Small intestine (tissue), 16 donors: Measurements from ENCODE around the gene SDF2. TPM values are rescaled to one million over a fixed set of nuclear protein-coding genes. Genes with fewer than 3 reads are reported as not detected.

Experiments
- DNase-seq, 2 donors: peaks; one replicate each; pipeline versions ENCODE4 v3.0.0 to v3.0.0-alpha.2; 2013
- FAIRE-seq: peaks from 2 replicates; lab custom pipeline; 2012; peaks lifted over from hg19 to GRCh38; lab: Jason Lieb, UNC
- H3K27ac ChIP-seq, 3 donors: one replicate each; pipeline ENCODE4 v1.5.1; 2013; ENCODE audit warnings: low read length in 2 of 3, mild to moderate bottlenecking in 2 of 3, control low read depth in 1 of 3, inconsistent platforms in 1 of 3, low read depth in 1 of 3, moderate library complexity in 1 of 3
- H3K27me3 ChIP-seq, 3 donors: one replicate each; pipeline ENCODE4 v1.6.1; 2013; ENCODE audit warnings: low read length in 3 of 3, inconsistent platforms in 1 of 3; ENCODE audit not compliant: control insufficient read depth in 3 of 3, insufficient read depth in 3 of 3
- H3K36me3 ChIP-seq, 3 donors: one replicate each; pipeline ENCODE4 v1.6.1; 2013; ENCODE audit warnings: low read length in 3 of 3, inconsistent platforms in 1 of 3, low read depth in 1 of 3, mild to moderate bottlenecking in 1 of 3, moderate library complexity in 1 of 3; ENCODE audit not compliant: control insufficient read depth in 3 of 3, insufficient read depth in 2 of 3
- H3K4me1 ChIP-seq, 3 donors: one replicate each; pipeline ENCODE4 v1.6.1; 2013; ENCODE audit warnings: low read length in 2 of 3, inconsistent platforms in 1 of 3, low read depth in 1 of 3, mild to moderate bottlenecking in 1 of 3, moderate library complexity in 1 of 3; ENCODE audit not compliant: control insufficient read depth in 3 of 3, insufficient read depth in 2 of 3
- H3K4me3 ChIP-seq, 3 donors: one replicate each; pipeline ENCODE4 v1.5.1; 2013; ENCODE audit warnings: low read length in 3 of 3, control low read depth in 1 of 3, inconsistent platforms in 1 of 3, low read depth in 1 of 3, mild to moderate bottlenecking in 1 of 3, moderate library complexity in 1 of 3
- H3K9me3 ChIP-seq, 2 donors: one replicate each; pipeline ENCODE4 v1.6.1; 2013; ENCODE audit warnings: low read depth in 1 of 2, low read length in 1 of 2; ENCODE audit not compliant: control insufficient read depth in 2 of 2, insufficient read depth in 1 of 2
- WGBS, 3 donors: extraction: QIAGEN DNeasy Blood & Tissue Kit; methylation state at CpG; one replicate each; pipeline ENCODE4 v1.1.7; 2013; 5-methylcytosine and 5-hydroxymethylcytosine counted together
- long read RNA-seq, 10 donors: transcript quantifications; one replicate each; lab custom pipeline, GENCODE V29; 2026
- polyA plus RNA-seq, 4 donors: library from polyadenylated mRNA; stranded (reverse) in 3 of 4; unstranded in 1 of 4; fragments of 200-250 nt in 3 of 4; fragments of 120-200 nt in 1 of 4; gene quantifications; one replicate each; pipeline versions ENCODE4 v1.2.1 to v1.2.3, GENCODE V29; 2013
- donor health status: healthy with polysubstance abuse.
- donor health status: control.
- donor health status: control.
- donor health status: Bipolar disorder and iron deficiency.
- donor health status: healthy.

The SDF2 gene, protein sequence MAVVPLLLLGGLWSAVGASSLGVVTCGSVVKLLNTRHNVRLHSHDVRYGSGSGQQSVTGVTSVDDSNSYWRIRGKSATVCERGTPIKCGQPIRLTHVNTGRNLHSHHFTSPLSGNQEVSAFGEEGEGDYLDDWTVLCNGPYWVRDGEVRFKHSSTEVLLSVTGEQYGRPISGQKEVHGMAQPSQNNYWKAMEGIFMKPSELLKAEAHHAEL
- 10 to 100 TPM; 45.4 to 61.8 (median 49.6) TPM for polyA plus RNA-seq
- long read RNA-seq, donor 1 = 0 reads
- long read RNA-seq, donor 2, transcript SDF2-210 (3 exons, 1,025 nt) = minor isoform, 5 of 21 reads
- long read RNA-seq, donor 2, transcript SDF2-201 (3 exons, 1,568 nt) = major isoform, 15 of 21 reads
- long read RNA-seq, donor 2, partial matches to known transcripts = 0 of 21 reads
- long read RNA-seq, donor 2, other reads (novel, unspliced or antisense) = 0 of 21 reads
- long read RNA-seq, donor 3, transcript SDF2-201 (3 exons, 1,568 nt) = major isoform, 23 of 96 reads
- long read RNA-seq, donor 3, partial matches to known transcripts = 71 of 96 reads
- long read RNA-seq, donor 3, other reads (novel, unspliced or antisense) = 0 of 96 reads
- long read RNA-seq, donor 4, partial matches to known transcripts = 0 of 2 reads
- long read RNA-seq, donor 4, other reads (novel, unspliced or antisense) = 0 of 2 reads
- long read RNA-seq, donor 5, transcript SDF2-201 (3 exons, 1,568 nt) = major isoform, 8 of 11 reads
- long read RNA-seq, donor 5, partial matches to known transcripts = 0 of 11 reads
- long read RNA-seq, donor 5, other reads (novel, unspliced or antisense) = 0 of 11 reads
- long read RNA-seq, donor 6, transcript SDF2-201 (3 exons, 1,568 nt) = major isoform, 24 of 34 reads
- long read RNA-seq, donor 6, partial matches to known transcripts = 0 of 34 reads
- long read RNA-seq, donor 6, other reads (novel, unspliced or antisense) = 0 of 34 reads
- long read RNA-seq, donor 7, transcript SDF2-210 (3 exons, 1,025 nt) = minor isoform, 7 of 39 reads
- long read RNA-seq, donor 7, transcript SDF2-201 (3 exons, 1,568 nt) = major isoform, 28 of 39 reads
- long read RNA-seq, donor 7, partial matches to known transcripts = 0 of 39 reads
- long read RNA-seq, donor 7, other reads (novel, unspliced or antisense) = 0 of 39 reads
- long read RNA-seq, donor 8, partial matches to known transcripts = 0 of 4 reads
- long read RNA-seq, donor 8, other reads (novel, unspliced or antisense) = 0 of 4 reads
- long read RNA-seq, donor 9, transcript SDF2-201 (3 exons, 1,568 nt) = major isoform, 6 of 9 reads
- long read RNA-seq, donor 9, partial matches to known transcripts = 0 of 9 reads
- long read RNA-seq, donor 9, other reads (novel, unspliced or antisense) = 0 of 9 reads
- long read RNA-seq, donor 10, transcript SDF2-210 (3 exons, 1,025 nt) = minor isoform, 6 of 35 reads
- long read RNA-seq, donor 10, transcript SDF2-201 (3 exons, 1,568 nt) = major isoform, 25 of 35 reads
- long read RNA-seq, donor 10, partial matches to known transcripts = 0 of 35 reads
- long read RNA-seq, donor 10, other reads (novel, unspliced or antisense) = 0 of 35 reads

DNA sequence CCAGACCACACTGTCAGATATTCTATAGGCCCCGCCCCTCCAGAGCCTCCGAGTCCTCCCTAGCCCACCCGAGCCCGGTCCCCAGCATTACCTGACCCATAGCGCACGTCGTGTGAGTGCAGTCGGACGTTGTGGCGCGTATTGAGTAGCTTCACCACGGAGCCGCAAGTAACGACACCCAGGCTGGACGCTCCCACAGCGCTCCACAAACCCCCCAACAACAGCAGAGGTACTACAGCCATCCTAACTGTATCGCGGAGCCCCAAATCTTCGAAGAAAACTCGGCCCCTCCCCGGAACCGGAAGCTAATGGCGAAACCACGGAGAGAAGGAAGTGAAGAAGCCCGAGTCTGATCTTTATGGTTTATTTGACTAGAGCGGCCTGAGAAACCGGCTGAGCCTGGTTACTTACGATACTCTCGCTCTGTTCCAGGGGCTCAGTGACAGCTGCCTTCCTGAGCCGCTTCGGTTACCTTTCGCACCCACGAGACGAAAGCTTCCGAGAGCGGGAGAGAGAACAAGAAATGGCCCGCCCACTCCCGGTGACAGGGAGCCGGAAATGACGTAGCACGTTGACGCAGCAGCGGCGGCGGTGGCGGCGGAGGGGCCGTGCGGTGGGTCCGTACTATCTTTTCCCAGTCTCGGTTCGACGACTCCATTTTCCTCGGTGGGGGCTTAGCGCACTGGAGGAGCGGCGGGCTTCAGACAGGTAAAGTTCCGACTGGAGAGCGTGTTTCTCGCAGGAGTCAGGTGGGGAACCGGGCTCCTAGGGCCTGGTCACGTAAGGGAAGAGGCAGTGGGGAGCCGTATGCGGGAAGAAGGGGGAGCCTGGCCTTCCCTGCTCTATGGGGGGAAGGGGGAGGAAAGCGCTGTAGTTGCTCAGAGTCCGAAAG is at the start of gene SDF2, which contains the start of gene SUPT6H:
TSS of gene SDF2 (minus strand) at position 272 of the 892 bp plus-strand sequence. CDS start at position 242, 30 bp downstream.
TSS of gene SUPT6H (plus strand) at position 571 of the 892 bp plus-strand sequence. CDS start 11,197 bp downstream, outside the sequence.
- H3K36me3 ChIP-seq = peaks cover 2 to 37% (median 4%) of the 10 kb centered on the region in 3 donors
- WGBS, 3 donors = 0% methylated on average over 66 of the region's 66 CpGs
- peaks cover 0 to 9% of the 10 kb centered on the region in 2 donors for H3K9me3 ChIP-seq
- H3K27me3 ChIP-seq = no peaks in the 10 kb centered on the region
- peak within 1 kb of the TSS; percentile 76 to 99 (median 94) for H3K4me3 ChIP-seq
- no peak for FAIRE-seq
- DNase-seq = peak; percentile 88 to 98
- H3K27ac ChIP-seq = peak within 1 kb of the TSS; percentile 90 to 99 (median 96)
- peaks cover 4 to 13% (median 10%) of the 10 kb centered on the region in 3 donors for H3K4me1 ChIP-seq

DNA sequence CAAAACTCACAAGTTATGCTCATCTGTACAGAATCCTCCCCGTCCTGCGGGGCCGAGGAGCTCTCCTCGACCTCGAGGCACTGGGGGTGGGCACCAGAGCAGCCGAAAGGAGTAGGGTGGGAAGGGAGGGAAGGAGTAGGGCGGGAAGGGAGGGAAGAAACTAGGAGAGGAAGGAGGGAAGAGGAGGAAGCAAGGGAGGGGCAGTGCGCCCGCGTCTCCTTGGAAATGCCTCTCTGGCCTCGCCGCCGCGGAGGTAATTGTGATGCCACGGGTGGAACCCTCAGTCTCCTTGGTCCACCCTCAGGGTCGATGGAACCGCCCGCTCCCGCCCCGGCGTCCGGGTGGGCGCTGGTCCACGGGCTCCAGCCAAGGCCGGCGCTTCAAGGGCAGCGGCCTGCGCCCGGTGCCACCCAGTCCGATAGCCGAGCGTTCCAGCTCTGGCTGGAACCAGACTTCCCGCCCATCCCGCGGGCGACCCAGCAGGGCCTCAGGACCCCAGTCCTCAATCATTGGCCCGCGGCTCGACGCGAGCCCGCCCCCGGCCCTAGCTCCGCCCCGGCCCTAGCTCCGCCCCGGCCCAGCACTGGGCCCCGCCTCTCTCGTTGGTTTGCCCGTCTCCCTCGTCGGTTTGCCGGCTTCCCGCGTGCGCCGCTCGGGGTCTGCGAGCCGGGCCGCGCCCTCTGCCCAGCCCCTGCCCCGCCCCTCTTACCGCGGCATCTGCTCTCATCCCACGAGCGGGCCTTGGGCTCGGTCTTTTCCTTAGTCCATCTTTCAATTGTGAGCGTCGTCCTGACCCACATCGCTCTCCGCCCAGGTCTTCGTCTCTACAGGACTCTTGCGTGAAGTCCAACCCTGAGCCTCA is 49.4 kb upstream of the SDF2 start:
- peaks cover 0 to 19% (median 2%) of the 10 kb centered on the region in 3 donors for H3K4me1 ChIP-seq
- FAIRE-seq = no peak
- peak; percentile 87 to 95 for DNase-seq
- H3K36me3 ChIP-seq = peaks cover 0 to 37% (median 0%) of the 10 kb centered on the region in 3 donors
- no peaks in the 10 kb centered on the region for H3K27me3 ChIP-seq
- 1 to 2% (median 1%) methylated on average over 43 to 74 of the region's 74 CpGs for WGBS, 3 donors
- no peaks in the 10 kb centered on the region for H3K9me3 ChIP-seq
- H3K27ac ChIP-seq = peak overlapping the region; percentile 79 to 94 (median 91)
- H3K4me3 ChIP-seq = peak overlapping the region; percentile 48 to 60 (median 52)

DNA sequence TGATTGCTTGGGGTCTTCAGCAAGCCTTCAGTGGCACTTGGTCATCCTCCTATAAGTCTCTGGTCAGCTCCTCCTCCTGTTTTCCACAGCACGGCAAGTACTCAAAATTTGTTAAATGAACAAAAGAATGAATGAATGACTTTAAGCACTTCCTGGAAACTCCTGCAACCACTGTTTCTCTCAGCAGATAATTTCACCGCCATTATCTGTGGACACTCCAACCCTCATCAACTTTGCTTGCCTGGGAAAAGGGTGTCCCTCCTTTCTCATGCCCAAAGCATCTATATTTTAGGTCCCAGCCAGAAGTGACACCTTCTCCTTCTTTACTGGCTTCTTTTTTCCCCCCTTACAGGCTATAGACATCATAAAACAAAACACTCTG is 45.6 kb upstream of the SDF2 start:
- Histone ChIP-seq H3K4me1 (peaks cover 0 to 19% (median 1%) of the 10 kb centered on the region in 3 donors), H3K27me3 (no peaks in the 10 kb centered on the region), H3K4me3 (no peak overlapping the region), H3K36me3 (peaks cover 3 to 44% (median 4%) of the 10 kb centered on the region in 3 donors), H3K9me3 (no peaks in the 10 kb centered on the region), H3K27ac (no peak overlapping the region)
- 78 to 88% (median 85%) methylated on average over 2 of the region's 2 CpGs for WGBS, 3 donors
- no peak for DNase-seq
- no peak for FAIRE-seq

DNA sequence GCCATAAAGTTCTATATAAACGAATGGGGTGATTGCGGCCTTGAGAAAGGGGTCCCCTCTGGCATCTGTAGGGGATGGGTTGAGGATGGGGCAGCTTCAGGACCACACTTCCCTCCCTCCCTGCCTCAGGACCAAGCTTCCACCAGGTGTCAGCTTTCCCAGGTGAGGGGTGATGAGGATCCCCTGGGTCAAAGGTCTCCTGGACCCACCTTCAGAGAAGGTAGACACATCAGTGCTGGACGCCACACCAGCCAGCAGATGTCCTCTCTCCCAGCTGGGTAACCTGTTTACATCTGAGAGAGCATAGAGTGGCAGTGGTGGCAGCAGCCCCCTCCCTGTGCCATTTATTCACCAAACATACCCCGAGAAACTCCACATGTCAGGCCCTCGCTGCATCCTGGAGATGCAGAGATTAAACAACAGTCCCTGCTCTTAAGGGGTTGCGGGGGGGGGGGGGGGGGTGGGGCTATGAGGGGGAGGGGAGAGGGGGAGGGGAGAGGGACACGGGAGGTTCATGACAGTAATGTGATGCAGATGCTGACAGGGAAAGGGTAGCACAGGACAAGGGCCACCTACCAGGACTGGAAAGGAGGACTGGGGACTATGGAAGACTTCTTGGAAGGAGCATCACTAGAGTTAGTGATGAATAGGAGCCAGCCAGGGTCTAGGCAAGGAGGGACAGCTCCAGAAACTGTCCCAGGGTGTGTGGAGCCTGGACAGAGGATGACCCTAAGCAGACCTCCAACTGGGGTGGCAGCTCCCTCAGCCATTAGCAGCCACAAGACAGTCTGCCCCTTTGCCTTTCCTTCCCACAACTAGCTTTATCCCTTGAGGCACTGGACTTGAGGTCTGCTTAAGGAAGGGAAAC is 45.0 kb upstream of the SDF2 start:
- WGBS, 3 donors = 59 to 66% (median 66%) methylated on average over 4 to 6 of the region's 7 CpGs
- FAIRE-seq (no peak), DNase-seq (no peak)
- H3K27ac ChIP-seq = no peak overlapping the region
- no peak overlapping the region for H3K4me3 ChIP-seq
- peaks cover 0 to 13% (median 0%) of the 10 kb centered on the region in 3 donors for H3K4me1 ChIP-seq
- H3K27me3 ChIP-seq = no peaks in the 10 kb centered on the region
- peaks cover 3 to 50% (median 7%) of the 10 kb centered on the region in 3 donors for H3K36me3 ChIP-seq
- no peaks in the 10 kb centered on the region for H3K9me3 ChIP-seq

DNA sequence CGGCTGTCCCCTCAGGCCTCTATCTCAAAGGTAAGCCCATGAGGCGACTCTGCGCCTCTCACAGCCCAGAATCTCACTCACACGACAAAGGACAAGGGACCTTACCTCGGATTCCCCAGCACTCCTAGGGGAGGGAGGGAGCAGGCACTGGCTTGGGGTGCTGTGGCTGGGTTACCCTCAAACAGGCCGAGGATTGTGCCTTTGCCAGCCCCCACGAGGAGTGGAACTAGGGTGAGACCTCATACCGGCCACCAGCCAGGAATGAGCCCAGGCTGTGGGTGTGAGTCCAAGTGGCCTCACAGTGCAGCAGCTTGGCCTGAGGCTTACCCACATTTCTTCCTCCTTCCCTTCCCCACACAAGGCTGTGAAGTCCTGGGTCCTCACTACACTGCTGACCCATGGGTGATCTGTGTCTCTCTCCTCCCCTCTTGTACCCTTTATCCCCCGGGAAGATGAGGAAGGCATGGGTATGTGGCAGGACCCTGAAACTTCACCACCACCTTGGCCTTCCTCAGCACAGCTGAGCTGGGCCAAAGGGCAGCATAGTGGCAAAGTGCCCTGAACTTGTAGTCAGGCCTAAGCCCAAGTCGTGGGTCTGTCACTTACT is 44.1 kb upstream of the SDF2 start:
- 70 to 79% (median 76%) methylated on average over 10 of the region's 10 CpGs for WGBS, 3 donors
- FAIRE-seq (no peak), DNase-seq (no peak)
- no peaks in the 10 kb centered on the region for H3K27me3 ChIP-seq
- H3K4me3 ChIP-seq = no peak overlapping the region
- peak overlapping the region in 1 of 3 donors; percentile 13 for H3K27ac ChIP-seq
- peaks cover 9 to 59% (median 11%) of the 10 kb centered on the region in 3 donors for H3K36me3 ChIP-seq
- H3K4me1 ChIP-seq = peaks cover 0 to 9% (median 0%) of the 10 kb centered on the region in 3 donors
- no peaks in the 10 kb centered on the region for H3K9me3 ChIP-seq
